Occipital lobe (tissue), 2 donors: ENCODE results near the gene SCARF1. TPM values are rescaled to one million over a fixed set of nuclear protein-coding genes. Genes with fewer than 3 reads are reported as not detected.
A peak's percentile ranks its signal among the peaks of the same experiment; 100 is the strongest.

ENCODE experiments used
- DNase-seq: peaks from one replicate; lab custom pipeline; 2025; lab: John Stamatoyannopoulos, UW
- total RNA-seq: library from RNA; depleted of rRNA; stranded (reverse); fragments of >200 nt; gene quantifications from one replicate; pipeline ENCODE4 v1.2.3, GENCODE V29; 2014

The SCARF1 gene
- total RNA-seq, 1 donor from 2014 or later, result 3.9 TPM

GRCh38 chr17:1629504-1630310, 15.8 kb downstream of the SCARF1 start:
- no peak for DNase-seq

- peak; percentile 95 for DNase-seq
Observed at GRCh38 chr17:1628856-1629503, 16.6 kb downstream of the SCARF1 start.

- DNase-seq, result peak; percentile 80
Observed at GRCh38 chr17:1627982-1628855, 17.3 kb downstream of the SCARF1 start, which contains the start of gene SLC43A2. Gene SLC43A2 (minus strand): TSS chr17:1628834. CDS start chr17:1627874, 960 bp downstream.

GRCh38 chr17:1627182-1627981, 18.1 kb downstream of the SCARF1 start:
- DNase-seq, result no peak

- DNase-seq, result no peak
Observed at GRCh38 chr17:1626333-1626732, 19.2 kb downstream of the SCARF1 start.

- no peak for DNase-seq
Observed at GRCh38 chr17:1625581-1625980, 20.0 kb downstream of the SCARF1 start.

GRCh38 chr17:1625053-1625452, 20.5 kb downstream of the SCARF1 start:
- DNase-seq, result no peak

- no peak for DNase-seq
Observed at GRCh38 chr17:1624650-1625049, 20.9 kb downstream of the SCARF1 start.

- no peak for DNase-seq
Observed at GRCh38 chr17:1623057-1623630, 22.4 kb downstream of the SCARF1 start.

- no peak for DNase-seq
Observed at GRCh38 chr17:1621273-1621954, 24.1 kb downstream of the SCARF1 start.

- no peak for DNase-seq
Observed at GRCh38 chr17:1620486-1620885, 25.0 kb downstream of the SCARF1 start.

GRCh38 chr17:1617620-1618174, 27.8 kb downstream of the SCARF1 start:
- DNase-seq, result no peak

- no peak for DNase-seq
Observed at GRCh38 chr17:1616101-1616500, 29.4 kb downstream of the SCARF1 start.

GRCh38 chr17:1612400-1612799, 33.1 kb downstream of the SCARF1 start:
- DNase-seq, result no peak

GRCh38 chr17:1611715-1612114, 33.8 kb downstream of the SCARF1 start:
- no peak for DNase-seq

GRCh38 chr17:1608676-1609075, 36.9 kb downstream of the SCARF1 start:
- no peak for DNase-seq

- DNase-seq, result no peak
Observed at GRCh38 chr17:1607971-1608320, 37.6 kb downstream of the SCARF1 start.

GRCh38 chr17:1606352-1606985, 39.1 kb downstream of the SCARF1 start:
- no peak for DNase-seq

GRCh38 chr17:1605681-1606351, 39.7 kb downstream of the SCARF1 start:
- DNase-seq, result no peak
